Keratinocyte (primary cell): Measurements from ENCODE around the gene SCN10A. TPM values are rescaled to one million over a fixed set of nuclear protein-coding genes. Genes with fewer than 3 reads are reported as not detected.

Experiments
- DNase-seq: peaks from one replicate; pipeline ENCODE4 v3.0.0-alpha.2; 2011; ENCODE audit warnings: low read depth, missing footprints, low spot score
- FAIRE-seq: peaks from 2 replicates; lab custom pipeline; 2011; peaks lifted over from hg19 to GRCh38; lab: Jason Lieb, UNC
- H2AFZ ChIP-seq: 2 replicates; pipeline ENCODE4 v1.6.0; 2012; ENCODE audit warnings: low read length, control low read depth, inconsistent platforms; ENCODE audit not compliant: control insufficient read depth
- H3K27ac ChIP-seq: 2 replicates; pipeline ENCODE4 v1.5.1; 2011; ENCODE audit warnings: low read length; ENCODE audit not compliant: control insufficient read depth, insufficient read depth
- H3K27me3 ChIP-seq: 3 replicates; pipeline ENCODE4 v1.6.0; 2011; ENCODE audit warnings: low read length; ENCODE audit not compliant: control insufficient read depth, insufficient read depth; ENCODE audit errors: extremely low read depth
- H3K36me3 ChIP-seq, 2 experiments: 2 replicates in 1 of 2; 3 replicates in 1 of 2; pipeline ENCODE4 v1.5.1; 2011; ENCODE audit warnings: low read length in 2 of 2, mild to moderate bottlenecking in 1 of 2; ENCODE audit not compliant: control insufficient read depth in 2 of 2, insufficient read depth in 2 of 2; ENCODE audit errors: extremely low read depth in 1 of 2
- H3K4me1 ChIP-seq: 3 replicates; pipeline ENCODE4 v1.5.1; 2011; ENCODE audit warnings: low read length; ENCODE audit not compliant: control insufficient read depth, insufficient read depth; ENCODE audit errors: extremely low read depth
- H3K4me2 ChIP-seq: 3 replicates; pipeline ENCODE4 v1.6.0; 2011; ENCODE audit warnings: low read depth, low read length; ENCODE audit not compliant: control insufficient read depth, insufficient read depth; ENCODE audit errors: extremely low read depth
- H3K4me3 ChIP-seq, 3 experiments: fragments of 200-600 bp in 1 of 3; sonication (generic) in 1 of 3; 2 replicates in 2 of 3; 3 replicates in 1 of 3; pipeline ENCODE4 v1.5.1; 2011 to 2016; ENCODE audit warnings: low read length in 3 of 3, mild to moderate bottlenecking in 3 of 3, control low read depth in 2 of 3, inconsistent platforms in 1 of 3, low read depth in 1 of 3, mixed read lengths in 1 of 3, mixed run types in 1 of 3, moderate library complexity in 1 of 3; ENCODE audit not compliant: control insufficient read depth in 2 of 3, insufficient read depth in 2 of 3; ENCODE audit errors: extremely low read depth in 1 of 3
- H3K79me2 ChIP-seq: 2 replicates; pipeline ENCODE4 v1.6.0; 2012; ENCODE audit warnings: low read length; ENCODE audit not compliant: control insufficient read depth, insufficient read depth
- H3K9ac ChIP-seq: 3 replicates; pipeline ENCODE4 v1.6.0; 2011; ENCODE audit warnings: low read length; ENCODE audit not compliant: control insufficient read depth, insufficient read depth; ENCODE audit errors: extremely low read depth
- H3K9me1 ChIP-seq: 3 replicates; pipeline ENCODE4 v1.6.0; 2011; ENCODE audit warnings: low read length; ENCODE audit not compliant: control insufficient read depth, insufficient read depth; ENCODE audit errors: extremely low read depth
- H3K9me3 ChIP-seq: 2 replicates; pipeline ENCODE4 v1.5.1; 2012; ENCODE audit warnings: low read depth, low read length; ENCODE audit not compliant: control insufficient read depth
- H4K20me1 ChIP-seq: 3 replicates; pipeline ENCODE4 v1.6.0; 2011; ENCODE audit warnings: low read length; ENCODE audit not compliant: control insufficient read depth, insufficient read depth; ENCODE audit errors: extremely low read depth
- CTCF ChIP-seq, 3 experiments: IDR thresholded peaks in 1 of 3; conservative IDR thresholded peaks in 1 of 3; optimal IDR thresholded peaks in 1 of 3; 2 replicates in 2 of 3; 3 replicates in 1 of 3; pipeline versions ENCODE3 to v1.5.1; 2011; ENCODE audit warnings: low read length in 3 of 3, mild to moderate bottlenecking in 3 of 3, moderate library complexity in 2 of 3, control low read depth in 1 of 3, inconsistent platforms in 1 of 3; ENCODE audit not compliant: insufficient read depth in 2 of 3; ENCODE audit errors: extremely low read depth in 1 of 3
- EZH2 ChIP-seq: IDR thresholded peaks from one replicate; pipeline ENCODE4 v1.6.1; 2012; ENCODE audit warnings: inconsistent platforms, mild to moderate bottlenecking, low read length, moderate library complexity
- dilution Hi-C: fragments of 300-500 bp; cut with MboI; formaldehyde crosslinking; loops from one replicate; pipeline ENCODE4 v1.7.0; 2020; ENCODE audit warnings: low sequenced_read_pairs; ENCODE audit not compliant: extremely low pct_ligation_motif_present
- polyA plus RNA-seq, 5 experiments: library from polyadenylated mRNA; depleted of rRNA in 3 of 5; stranded (reverse) in 3 of 5; stranded (forward) in 1 of 5; unstranded in 1 of 5; fragments of >200 nt; gene quantifications; 1 replicate in 1 of 5; 2 replicates in 3 of 5; 3 replicates in 1 of 5; pipeline versions ENCODE4 v1.2.1 to v1.2.3, GENCODE V29; 2011 to 2012; ENCODE audit warnings: missing spikeins in 2 of 5, low read depth in 1 of 5, low replicate concordance in 1 of 5

The SCN10A gene
- polyA plus RNA-seq, 1 donor (not counting 4 experiments of a cell fraction or from before 2014, with no cell fraction given) = not detected

- H3K4me2 ChIP-seq = no peak overlapping the region
- TF ChIP-seq EZH2 (no peak), CTCF (optimal IDR thresholded peaks at IDR 0.05 in 1 of 3, IDR thresholded peaks at IDR 0.05 in 1 of 3, conservative IDR thresholded peaks at IDR 0.05 in 1 of 3; ENCODE audit: extremely low read depth in 1 of 3, insufficient read depth in 2 of 3, low read length in 3 of 3) (no peak)
- dilution Hi-C loops = no loop called here
- no peak overlapping the region for H2AFZ ChIP-seq
- H3K4me1 ChIP-seq = no peaks in the 10 kb centered on the region
- H3K36me3 ChIP-seq = no peaks in the 10 kb centered on the region
- H3K27ac ChIP-seq = no peak overlapping the region
- FAIRE-seq (no peak), DNase-seq (no peak)
- H4K20me1 ChIP-seq = no peaks in the 10 kb centered on the region
- H3K9me1 ChIP-seq = no peaks in the 10 kb centered on the region
- H3K9me3 ChIP-seq = no peaks in the 10 kb centered on the region
- peaks cover 7% of the 10 kb centered on the region for H3K27me3 ChIP-seq
- no peak overlapping the region for H3K4me3 ChIP-seq
- H3K9ac ChIP-seq = no peak overlapping the region
- no peaks in the 10 kb centered on the region for H3K79me2 ChIP-seq
Measured at GRCh38 chr3:38722781-38723568, 93.0 kb downstream of the SCN10A start.

DNA sequence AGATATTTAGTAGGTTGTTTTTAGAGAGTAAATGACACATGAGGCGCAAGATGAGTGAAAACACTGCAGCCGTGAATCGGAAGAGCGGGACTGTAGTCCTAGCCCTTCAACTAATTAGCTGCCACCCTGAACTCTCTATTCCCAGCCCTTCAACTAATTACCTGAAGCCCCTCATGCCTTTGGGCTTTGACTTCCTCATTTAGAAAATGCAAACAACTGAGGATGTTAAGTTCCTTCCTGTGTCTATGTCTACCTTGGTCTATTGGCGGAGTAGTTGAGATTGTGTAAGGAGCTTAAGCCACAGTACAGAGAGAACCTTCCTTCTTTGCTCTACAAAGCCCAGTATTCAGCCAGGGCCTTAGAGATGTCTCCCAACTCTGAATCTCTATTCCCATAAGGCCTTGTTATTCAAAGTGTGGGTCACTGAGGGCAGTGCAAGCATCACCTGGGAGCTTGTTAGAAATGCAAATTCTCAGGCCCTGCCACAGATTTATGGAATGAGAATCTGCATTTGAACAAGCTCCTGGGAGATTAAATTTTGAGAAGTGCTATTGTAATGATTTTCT is 94.7 kb downstream of the SCN10A start:
- Histone ChIP-seq H3K79me2 (no peaks in the 10 kb centered on the region), H3K4me2 (no peak overlapping the region), H3K4me1 (no peaks in the 10 kb centered on the region), H3K27me3 (no peaks in the 10 kb centered on the region), H3K27ac (no peak overlapping the region), H3K9me3 (no peaks in the 10 kb centered on the region), H3K9ac (no peak overlapping the region), H2AFZ (no peak overlapping the region), H4K20me1 (no peaks in the 10 kb centered on the region), H3K9me1 (no peaks in the 10 kb centered on the region), H3K36me3 (no peaks in the 10 kb centered on the region), H3K4me3 (no peak overlapping the region)
- TF ChIP-seq EZH2 = no peak
- no peak for TF ChIP-seq CTCF (optimal IDR thresholded peaks at IDR 0.05 in 1 of 3, IDR thresholded peaks at IDR 0.05 in 1 of 3, conservative IDR thresholded peaks at IDR 0.05 in 1 of 3; ENCODE audit: extremely low read depth in 1 of 3, insufficient read depth in 2 of 3, low read length in 3 of 3)
- DNase-seq (no peak), FAIRE-seq (no peak)
- dilution Hi-C loops = no loop called here
